ENCODE results near the gene ESR1. TPM values are rescaled to one million over a fixed set of nuclear protein-coding genes. Genes with fewer than 3 reads are reported as not detected.

ESR1 gene
- total RNA-seq, 1 experiment from 2014 or later = not detected

DNA sequence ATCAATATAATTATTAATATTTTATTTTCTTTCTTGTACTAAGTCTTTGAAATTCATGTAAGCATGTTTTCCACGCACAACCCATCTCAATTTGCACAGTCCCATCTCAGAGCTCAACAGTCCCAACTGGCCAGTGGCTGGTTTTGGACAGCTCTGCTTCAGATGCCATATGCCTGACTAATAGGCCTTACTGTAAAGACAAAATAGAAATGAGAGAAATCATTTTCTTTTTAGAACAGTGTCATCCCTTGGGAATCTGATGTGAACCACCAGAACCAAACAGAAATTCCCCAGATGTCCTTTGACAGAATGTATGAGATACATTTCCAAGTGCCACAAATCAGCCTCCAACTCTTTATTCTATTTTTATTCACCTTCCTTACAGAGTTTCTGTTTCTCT, 338.9 kb downstream of the ESR1 start:
- H3K4ac ChIP-seq (ENCODE audit: low read depth, low read length) = no peak overlapping the region
- H2BK12ac ChIP-seq (ENCODE audit: insufficient read length, low read depth, low read length) = no peak overlapping the region
- H3K18ac ChIP-seq (ENCODE audit: insufficient read length, low read depth, low read length) = no peak overlapping the region
- TF ChIP-seq, protein P1, sequence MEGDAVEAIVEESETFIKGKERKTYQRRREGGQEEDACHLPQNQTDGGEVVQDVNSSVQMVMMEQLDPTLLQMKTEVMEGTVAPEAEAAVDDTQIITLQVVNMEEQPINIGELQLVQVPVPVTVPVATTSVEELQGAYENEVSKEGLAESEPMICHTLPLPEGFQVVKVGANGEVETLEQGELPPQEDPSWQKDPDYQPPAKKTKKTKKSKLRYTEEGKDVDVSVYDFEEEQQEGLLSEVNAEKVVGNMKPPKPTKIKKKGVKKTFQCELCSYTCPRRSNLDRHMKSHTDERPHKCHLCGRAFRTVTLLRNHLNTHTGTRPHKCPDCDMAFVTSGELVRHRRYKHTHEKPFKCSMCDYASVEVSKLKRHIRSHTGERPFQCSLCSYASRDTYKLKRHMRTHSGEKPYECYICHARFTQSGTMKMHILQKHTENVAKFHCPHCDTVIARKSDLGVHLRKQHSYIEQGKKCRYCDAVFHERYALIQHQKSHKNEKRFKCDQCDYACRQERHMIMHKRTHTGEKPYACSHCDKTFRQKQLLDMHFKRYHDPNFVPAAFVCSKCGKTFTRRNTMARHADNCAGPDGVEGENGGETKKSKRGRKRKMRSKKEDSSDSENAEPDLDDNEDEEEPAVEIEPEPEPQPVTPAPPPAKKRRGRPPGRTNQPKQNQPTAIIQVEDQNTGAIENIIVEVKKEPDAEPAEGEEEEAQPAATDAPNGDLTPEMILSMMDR (conservative IDR thresholded peaks at IDR 0.05) = no peak
- H3T11ph ChIP-seq (ENCODE audit: low read length) = no peak overlapping the region
- H4K5ac ChIP-seq (ENCODE audit: insufficient read length, low read depth, low read length) = no peak overlapping the region
- no peaks in the 10 kb centered on the region for H3K79me1 ChIP-seq (ENCODE audit: insufficient read depth, low read depth, low read length, poor library complexity, severe bottlenecking)
- H2BK5ac ChIP-seq (ENCODE audit: insufficient read length, low read length) = no peak overlapping the region
- H2BK15ac ChIP-seq (ENCODE audit: low read depth, low read length) = no peak overlapping the region
- peaks cover 4 to 7% of the 10 kb centered on the region in 2 experiments; a peak in 3 of 4 replicates for H3K4me1 Mint-ChIP-seq
- no peak overlapping the region for H3K14ac ChIP-seq (ENCODE audit: insufficient read depth, low read length)
- no peak overlapping the region for H3K23ac ChIP-seq (ENCODE audit: insufficient read length, low read depth, low read length)
- no peak overlapping the region for H2AFZ ChIP-seq (ENCODE audit: low read length)
- no peaks in the 10 kb centered on the region for H3K79me2 ChIP-seq (ENCODE audit: insufficient read depth, low read length)
- H3K9ac ChIP-seq (ENCODE audit: extremely low read depth, insufficient read length, low read length) = no peak overlapping the region
- no peak overlapping the region for H2AK5ac ChIP-seq (ENCODE audit: insufficient read length, low read length)
- H3K9me3 Mint-ChIP-seq = no peaks in the 10 kb centered on the region
- H3K27me3 ChIP-seq (ENCODE audit: insufficient read depth, low read length) = no peaks in the 10 kb centered on the region
- H3K4me3 Mint-ChIP-seq = no peak overlapping the region
- no peak overlapping the region for H3K56ac ChIP-seq (ENCODE audit: insufficient read length, low read depth, low read length)
- no peak overlapping the region for H4K91ac ChIP-seq (ENCODE audit: insufficient read length, low read depth, low read length)
- no peak overlapping the region for H2BK120ac ChIP-seq (ENCODE audit: low read depth, low read length, poor library complexity, severe bottlenecking)
- no peak overlapping the region for H3K4me2 ChIP-seq (ENCODE audit: insufficient read depth, insufficient read length, low read length)
- no CpG with 5 or more reads among the region's 1 CpG for WGBS (ENCODE audit: extremely low coverage, insufficient read length, low lambda C conversion rate)
- no peak overlapping the region for H3K27ac Mint-ChIP-seq
- H2BK20ac ChIP-seq (ENCODE audit: low read depth, low read length, poor library complexity, severe bottlenecking) = no peak overlapping the region
- H3K27me3 Mint-ChIP-seq (ENCODE audit: low read depth) = no peaks in the 10 kb centered on the region
- no peak overlapping the region for H4K8ac ChIP-seq (replicated peaks; ENCODE audit: insufficient read length, low read depth, low read length)
- H4K20me1 ChIP-seq (ENCODE audit: control insufficient read depth, insufficient read depth, insufficient read length) = no peaks in the 10 kb centered on the region
- H3K4me1 ChIP-seq (ENCODE audit: insufficient read depth, low read length) = no peaks in the 10 kb centered on the region
- H3K9me3 ChIP-seq (ENCODE audit: control insufficient read depth, low read depth, low read length) = no peaks in the 10 kb centered on the region
- H3K23me2 ChIP-seq (ENCODE audit: insufficient read length, low read depth, low read length, poor library complexity, severe bottlenecking) = no peaks in the 10 kb centered on the region
- DNase-seq = no peak
- no peak overlapping the region for H3K27ac ChIP-seq (ENCODE audit: insufficient read length, low read depth, low read length)
- H3K36me3 Mint-ChIP-seq (ENCODE audit: insufficient read depth in 1 of 3, low read depth in 3 of 3) = no peaks in the 10 kb centered on the region
